ENCODE results near the gene ICE2. TPM values are rescaled to one million over a fixed set of nuclear protein-coding genes. Genes with fewer than 3 reads are reported as not detected.
A peak's percentile ranks its signal among the peaks of the same experiment; 100 is the strongest.

The ICE2 gene
- total and polyA plus RNA-seq, 12 donors = 6.3 to 33.4 (median 26.7) TPM

DNA sequence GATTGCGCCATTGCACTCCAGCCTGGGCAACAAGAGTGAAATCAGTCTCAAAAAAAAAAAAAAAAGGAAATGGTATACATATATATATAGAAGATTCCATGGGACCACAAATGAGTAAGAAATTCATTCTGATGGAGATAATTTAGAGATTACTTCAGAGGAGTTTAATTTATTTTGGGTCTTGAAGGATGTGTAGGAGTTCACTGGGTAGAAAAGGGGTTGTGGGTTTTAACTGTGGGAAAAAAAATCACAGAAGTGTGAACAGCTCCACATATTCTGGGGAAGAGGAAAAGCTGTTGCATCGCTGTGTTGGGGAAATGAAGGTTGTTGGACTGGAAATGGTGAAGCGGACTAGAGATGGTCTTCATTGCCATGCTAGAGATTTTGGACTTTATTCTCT lies 4.1 kb upstream of the ICE2 start:
- ATAC-seq = no peak
- Histone ChIP-seq H3K4me1 (peaks cover 0 to 17% (median 11%) of the 10 kb centered on the region in 9 donors), H3K27me3 (no peaks in the 10 kb centered on the region), H3K9me3 (no peaks in the 10 kb centered on the region), H3K4me3 (no peak overlapping the region), H3K27ac (no peak overlapping the region), H3K36me3 (peaks cover 0 to 2% (median 0%) of the 10 kb centered on the region in 9 donors)
- TF ChIP-seq, protein P1, sequence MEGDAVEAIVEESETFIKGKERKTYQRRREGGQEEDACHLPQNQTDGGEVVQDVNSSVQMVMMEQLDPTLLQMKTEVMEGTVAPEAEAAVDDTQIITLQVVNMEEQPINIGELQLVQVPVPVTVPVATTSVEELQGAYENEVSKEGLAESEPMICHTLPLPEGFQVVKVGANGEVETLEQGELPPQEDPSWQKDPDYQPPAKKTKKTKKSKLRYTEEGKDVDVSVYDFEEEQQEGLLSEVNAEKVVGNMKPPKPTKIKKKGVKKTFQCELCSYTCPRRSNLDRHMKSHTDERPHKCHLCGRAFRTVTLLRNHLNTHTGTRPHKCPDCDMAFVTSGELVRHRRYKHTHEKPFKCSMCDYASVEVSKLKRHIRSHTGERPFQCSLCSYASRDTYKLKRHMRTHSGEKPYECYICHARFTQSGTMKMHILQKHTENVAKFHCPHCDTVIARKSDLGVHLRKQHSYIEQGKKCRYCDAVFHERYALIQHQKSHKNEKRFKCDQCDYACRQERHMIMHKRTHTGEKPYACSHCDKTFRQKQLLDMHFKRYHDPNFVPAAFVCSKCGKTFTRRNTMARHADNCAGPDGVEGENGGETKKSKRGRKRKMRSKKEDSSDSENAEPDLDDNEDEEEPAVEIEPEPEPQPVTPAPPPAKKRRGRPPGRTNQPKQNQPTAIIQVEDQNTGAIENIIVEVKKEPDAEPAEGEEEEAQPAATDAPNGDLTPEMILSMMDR (IDR thresholded peaks at IDR 0.05) = no peak
- 95 to 99% methylated on average over 3 of the region's 3 CpGs for WGBS, 2 donors
- no peak for DNase-seq
- intact Hi-C loops (cut with DNase I) = no loop called here

DNA sequence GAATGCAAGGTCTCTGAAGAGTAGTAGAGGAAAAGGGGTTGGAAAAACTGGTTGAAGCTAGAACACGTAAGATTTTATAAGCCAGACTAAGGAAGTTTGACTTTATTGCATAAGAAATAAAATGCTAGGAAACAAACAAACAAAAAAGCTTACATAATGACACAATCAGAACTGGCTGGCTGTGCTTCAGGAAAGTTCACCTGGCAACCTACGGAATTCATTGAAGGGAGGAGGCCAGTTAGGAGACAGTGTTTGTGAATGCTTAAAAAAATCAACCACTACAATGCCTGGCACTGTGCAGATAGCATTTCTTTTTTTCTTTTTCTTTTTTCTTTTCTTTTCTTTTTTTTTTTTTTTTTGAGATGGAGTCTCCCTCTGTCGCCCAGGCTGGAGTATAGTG lies 1.9 kb upstream of the ICE2 start:
- intact Hi-C loops (cut with DNase I) = no loop called here
- ATAC-seq (no peak), DNase-seq (no peak)
- TF ChIP-seq, protein P1 (IDR thresholded peaks at IDR 0.05) = no peak
- Histone ChIP-seq H3K27ac (no peak overlapping the region), H3K27me3 (no peaks in the 10 kb centered on the region), H3K9me3 (no peaks in the 10 kb centered on the region), H3K4me1 (peaks cover 3 to 38% (median 30%) of the 10 kb centered on the region in 9 donors), H3K4me3 (no peak overlapping the region), H3K36me3 (peaks cover 0 to 7% (median 0%) of the 10 kb centered on the region in 9 donors)
- 91 to 92% methylated on average over 3 of the region's 3 CpGs for WGBS, 2 donors

DNA sequence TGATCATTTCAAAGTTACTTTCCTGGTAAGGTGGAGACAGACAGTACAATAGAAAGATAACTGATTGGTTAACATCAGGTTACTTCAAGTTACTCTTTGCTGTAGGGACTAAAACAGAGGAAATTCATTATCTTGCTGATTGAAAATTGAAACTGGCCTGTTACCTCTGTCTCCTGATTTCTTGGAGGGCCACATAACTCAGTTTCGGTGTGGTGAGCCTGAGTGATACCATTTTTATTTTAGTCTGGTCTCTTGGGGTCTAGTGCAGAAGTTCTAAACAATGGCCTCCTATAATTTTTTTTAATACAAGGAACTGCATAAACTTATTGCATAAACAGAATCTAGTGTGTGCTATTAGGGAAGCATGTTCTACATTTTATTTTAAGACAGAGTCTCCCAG lies 1.2 kb upstream of the ICE2 start:
- Histone ChIP-seq H3K9me3 (no peaks in the 10 kb centered on the region), H3K36me3 (peaks cover 0 to 15% (median 0%) of the 10 kb centered on the region in 9 donors), H3K27ac (peak overlapping the region in 2 of 10 donors; percentile 94 to 96), H3K4me3 (peak overlapping the region in 2 of 10 donors; percentile 70 to 81), H3K4me1 (peaks cover 3 to 44% (median 33%) of the 10 kb centered on the region in 9 donors), H3K27me3 (no peaks in the 10 kb centered on the region)
- DNase-seq (no peak), ATAC-seq (no peak)
- intact Hi-C loops (cut with DNase I) = no loop called here
- WGBS, 2 donors = 52 to 61% methylated on average over 1 of the region's 1 CpG
- TF ChIP-seq, protein P1 (IDR thresholded peaks at IDR 0.05) = no peak

DNA sequence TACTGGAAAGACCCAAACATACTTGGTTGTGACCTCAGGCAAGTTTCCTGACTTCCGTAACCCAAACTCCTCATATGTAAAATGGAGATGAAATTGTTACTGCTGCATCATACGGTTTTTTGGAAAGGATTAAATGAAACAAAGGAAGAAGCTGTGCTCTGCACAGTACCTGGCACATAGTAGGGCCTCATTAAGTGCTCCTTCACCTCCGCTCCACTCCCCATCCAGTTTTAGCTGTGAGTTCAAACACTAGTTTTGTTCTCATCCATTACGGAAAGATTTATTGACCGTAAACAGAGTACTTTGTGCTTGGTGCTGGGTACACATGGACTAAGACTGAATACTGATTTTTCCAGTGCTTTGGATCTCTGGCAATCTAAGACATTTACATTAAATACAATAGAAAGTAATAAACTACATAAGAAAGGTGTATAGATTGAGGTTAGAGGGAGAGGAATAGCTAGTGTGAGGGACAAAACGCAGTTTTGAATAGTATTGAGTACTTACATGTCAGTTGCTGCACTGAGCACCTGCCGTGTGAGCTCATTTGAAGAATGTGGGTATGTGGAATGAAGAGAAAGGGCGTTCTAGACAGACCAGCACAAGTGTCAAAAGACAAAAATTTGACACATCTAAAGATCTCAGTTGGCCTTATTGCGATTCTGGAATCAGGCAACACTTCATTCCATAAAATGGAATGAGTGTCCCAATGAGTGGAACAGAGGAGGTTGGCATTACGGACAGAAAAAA lies 594 bp upstream of the ICE2 start:
- Histone ChIP-seq H3K27ac (peak overlapping the region; percentile 88 to 96 (median 96)), H3K27me3 (no peaks in the 10 kb centered on the region), H3K4me1 (peaks cover 3 to 50% (median 33%) of the 10 kb centered on the region in 9 donors), H3K4me3 (peak overlapping the region; percentile 63 to 86 (median 72)), H3K9me3 (no peaks in the 10 kb centered on the region), H3K36me3 (peaks cover 0 to 21% (median 0%) of the 10 kb centered on the region in 9 donors)
- intact Hi-C loops (cut with DNase I) = no loop called here
- TF ChIP-seq, protein P1 (IDR thresholded peaks at IDR 0.05) = no peak
- no peak for DNase-seq
- 39 to 40% methylated on average over 10 of the region's 10 CpGs for WGBS, 2 donors
- ATAC-seq = peak in 3 of 8 donors; percentile 3 to 20 (median 9)

All from heart right ventricle (tissue), 16 donors.